SK-N-SH (cell line): ENCODE measurements around the gene PCDHB11. TPM values are rescaled to one million over a fixed set of nuclear protein-coding genes. Genes with fewer than 3 reads are reported as not detected.
"Not testable (repeated sequence)": the region's sequence is repeated elsewhere in the genome, so short reads cannot be mapped to it uniquely, and the experiment has no call there.

Source experiments
- CTCF ChIA-PET: fragments of 300-600, 350-600 bp; formaldehyde crosslinking; extraction: SDS; loops from one replicate; lab custom pipeline; 2021; lab: Yijun Ruan, JAX
- POLR2A ChIA-PET: fragments of 350-600 bp; sonication (Branson Sonifier 250); formaldehyde crosslinking; extraction: SDS; loops from one replicate; lab custom pipeline; 2020; ENCODE audit warnings: antibody characterized with exemption, inconsistent platforms; lab: Yijun Ruan, JAX
- DNase-seq: peaks from one replicate; pipeline ENCODE4 v3.0.0; 2012
- H2AFZ ChIP-seq: fragments of 200-600 bp; sonication (generic); 2 replicates; pipeline ENCODE4 v1.8.1; 2016; ENCODE audit warnings: antibody characterized with exemption, mild to moderate bottlenecking, low read depth
- H3F3A ChIP-seq: fragments of 200-600 bp; sonication (generic); replicated peaks from 2 replicates; pipeline ENCODE3; 2016; ENCODE audit warnings: antibody characterized with exemption, mild to moderate bottlenecking; ENCODE audit not compliant: insufficient read depth
- H3K27ac ChIP-seq, 2 experiments: fragments of 200-500 bp in 1 of 2; fragments of 200-600 bp in 1 of 2; sonication (Bioruptor generic) in 1 of 2; sonication (generic), shearing (Covaris generic) in 1 of 2; 2 replicates each; pipeline versions ENCODE4 v1.5.1 to v1.6.1; 2014 to 2016; ENCODE audit warnings: low read depth in 2 of 2, inconsistent platforms in 1 of 2, low read length in 1 of 2, mild to moderate bottlenecking in 1 of 2, mixed read lengths in 1 of 2
- H3K27me3 ChIP-seq: fragments of 200-600 bp; sonication (generic), shearing (Covaris generic); 2 replicates; pipeline ENCODE4 v1.6.1; 2016; ENCODE audit warnings: mixed run types; ENCODE audit not compliant: insufficient read depth
- H3K36me3 ChIP-seq, 2 experiments: fragments of 200-500 bp in 1 of 2; fragments of 200-600 bp in 1 of 2; sonication (Bioruptor generic) in 1 of 2; sonication (generic) in 1 of 2; replicated peaks in 1 of 2; 2 replicates each; pipeline versions ENCODE3 to v1.5.1; 2014 to 2016; ENCODE audit warnings: low read length in 1 of 2, mild to moderate bottlenecking in 1 of 2; ENCODE audit not compliant: insufficient read depth in 2 of 2, control insufficient read depth in 1 of 2
- H3K4me1 ChIP-seq, 2 experiments: fragments of 200-500 bp in 1 of 2; fragments of 200-600 bp in 1 of 2; sonication (Bioruptor generic) in 1 of 2; sonication (generic), shearing (Covaris generic) in 1 of 2; 2 replicates each; pipeline versions ENCODE4 v1.5.1 to v1.6.1; 2014 to 2016; ENCODE audit warnings: low read depth in 1 of 2, low read length in 1 of 2, mixed run types in 1 of 2; ENCODE audit not compliant: insufficient read depth in 2 of 2, control insufficient read depth in 1 of 2
- H3K4me2 ChIP-seq: fragments of 200-600 bp; sonication (generic), shearing (Covaris generic); 2 replicates; pipeline ENCODE4 v1.6.1; 2017; ENCODE audit warnings: mixed run types
- H3K4me3 ChIP-seq, 2 experiments: fragments of 200-500 bp in 1 of 2; fragments of 200-600 bp in 1 of 2; sonication (Bioruptor generic) in 1 of 2; sonication (generic), shearing (Covaris generic) in 1 of 2; 2 replicates each; pipeline versions ENCODE4 v1.5.1 to v1.8.1; 2014 to 2016; ENCODE audit warnings: low read depth in 2 of 2, inconsistent platforms in 1 of 2, low read length in 1 of 2, mild to moderate bottlenecking in 1 of 2, mixed read lengths in 1 of 2, moderate library complexity in 1 of 2
- H3K79me2 ChIP-seq: fragments of 200-600 bp; sonication (generic); 2 replicates; pipeline ENCODE4 v1.8.1; 2017; ENCODE audit warnings: mild to moderate bottlenecking; ENCODE audit not compliant: insufficient read depth
- H3K9ac ChIP-seq: fragments of 200-600 bp; sonication (generic); 2 replicates; pipeline ENCODE4 v1.6.1; 2017; ENCODE audit warnings: mixed run types
- H3K9me2 ChIP-seq: fragments of 200-600 bp; sonication (generic); 2 replicates; pipeline ENCODE4 v1.6.1; 2017; ENCODE audit warnings: mixed run types
- H3K9me3 ChIP-seq: fragments of 200-600 bp; sonication (generic); 2 replicates; pipeline ENCODE4 v1.6.1; 2017; ENCODE audit warnings: mixed run types, mild to moderate bottlenecking, moderate library complexity
- H4K20me1 ChIP-seq: fragments of 200-600 bp; sonication (generic); 2 replicates; pipeline ENCODE4 v1.6.1; 2017; ENCODE audit warnings: mild to moderate bottlenecking, mixed run types; ENCODE audit not compliant: insufficient read depth
- EZH2phosphoT487 ChIP-seq: fragments of 200-600 bp; sonication (generic); IDR thresholded peaks from 2 replicates; pipeline ENCODE4 v1.6.1; 2017; ENCODE audit warnings: low read depth, mixed run types, mild to moderate bottlenecking, antibody characterized with exemption, moderate library complexity, borderline replicate concordance
- FOXM1 ChIP-seq: IDR thresholded peaks from 2 replicates; pipeline ENCODE4 v1.4.0; 2012; ENCODE audit warnings: low read depth, mild to moderate bottlenecking
- IRF3 ChIP-seq: fragments of 150-350 bp; IDR thresholded peaks from 2 replicates; pipeline ENCODE4 v1.6.1; 2016; ENCODE audit warnings: mild to moderate bottlenecking, low read depth, low read length
- MAX ChIP-seq: IDR thresholded peaks from 2 replicates; pipeline ENCODE4 v1.4.0; 2012; ENCODE audit warnings: low read depth
- NFIC ChIP-seq: IDR thresholded peaks from 2 replicates; pipeline ENCODE4 v1.4.0; 2012; ENCODE audit warnings: borderline replicate concordance
- RAD21 ChIP-seq: IDR thresholded peaks from 2 replicates; pipeline ENCODE4 v1.6.1; 2012; ENCODE audit warnings: mild to moderate bottlenecking, low read length
- SMC3 ChIP-seq: IDR thresholded peaks from 2 replicates; pipeline ENCODE4 v1.6.1; 2012; ENCODE audit warnings: low read depth, low read length, improper control_type of control experiment
- WGBS: methylation state at CpG from one replicate; pipeline ENCODE4 v1.1.6; 2017; ENCODE audit warnings: low lambda C conversion rate; 5-methylcytosine and 5-hydroxymethylcytosine counted together
- polyA plus RNA-seq, 3 experiments: library from polyadenylated mRNA; depleted of rRNA; stranded (reverse); fragments of >200 nt; gene quantifications; 2 replicates each; pipeline ENCODE4 v1.2.3, GENCODE V29; 2012
- TF ChIP-seq, protein P1 (sequence below): fragments of 200-600 bp; sonication (generic); IDR thresholded peaks from 2 replicates; pipeline ENCODE4 v1.6.1; 2017; ENCODE audit warnings: antibody characterized with exemption, mild to moderate bottlenecking, moderate library complexity

PCDHB11 gene
- polyA plus RNA-seq, 1 of the 3 experiments (the other 2 are of a cell fraction): 0.61 TPM

GRCh38 chr5:141201646-141202045 is 2.2 kb downstream of the PCDHB11 start:
- H3K4me3 ChIP-seq, H3K27me3 ChIP-seq, H3K4me2 ChIP-seq, H2AFZ ChIP-seq, H4K20me1 ChIP-seq, POLR2A ChIA-PET, H3F3A ChIP-seq, H3K4me1 ChIP-seq, H3K79me2 ChIP-seq, H3K9ac ChIP-seq, H3K9me2 ChIP-seq, H3K9me3 ChIP-seq, H3K36me3 ChIP-seq, DNase-seq, H3K27ac ChIP-seq: not testable (repeated sequence)
- CTCF ChIA-PET: interaction anchor here (0.7 to 1.6 kb wide), 2 partner anchors 101 to 363 kb away, joined by 3 to 5 read pairs; partner anchors contain the start of gene PCDHB3
- 79% methylated on average over 22 of the region's 35 CpGs for WGBS

- Histone ChIP-seq H3K4me3 (peak within 1 kb of the TSS; percentile 44 to 46), H3K9me3 (no peaks in the 10 kb centered on the region; the same call in 1 of the 2 replicates), H3K9me2 (no peaks in the 10 kb centered on the region), H3K36me3 (no peaks in the 10 kb centered on the region), H3F3A (no peaks in the 10 kb centered on the region), H3K27ac (no peak within 1 kb of the TSS; a peak in 1 of 4 replicates), H3K9ac (no peak within 1 kb of the TSS), H2AFZ (no peak within 1 kb of the TSS), H3K79me2 (no peaks in the 10 kb centered on the region), H3K27me3 (no peaks in the 10 kb centered on the region), H3K4me2 (peak within 1 kb of the TSS; percentile 48; the same call in 1 of the 2 replicates), H3K4me1 (no peaks in the 10 kb centered on the region), H4K20me1 (no peaks in the 10 kb centered on the region)
- CTCF ChIA-PET: interaction anchor here (0.6 to 2.7 kb wide), 17 partner anchors 8 to 367 kb away, joined by 3 to 13 read pairs (median 4); partner anchors contain the start of genes PCDHB11, PCDHB14, PCDHB6 and PCDHB8
- WGBS: 16% methylated on average over 11 of the region's 11 CpGs
- peak; percentile 50 for DNase-seq
- TF ChIP-seq, protein P1, sequence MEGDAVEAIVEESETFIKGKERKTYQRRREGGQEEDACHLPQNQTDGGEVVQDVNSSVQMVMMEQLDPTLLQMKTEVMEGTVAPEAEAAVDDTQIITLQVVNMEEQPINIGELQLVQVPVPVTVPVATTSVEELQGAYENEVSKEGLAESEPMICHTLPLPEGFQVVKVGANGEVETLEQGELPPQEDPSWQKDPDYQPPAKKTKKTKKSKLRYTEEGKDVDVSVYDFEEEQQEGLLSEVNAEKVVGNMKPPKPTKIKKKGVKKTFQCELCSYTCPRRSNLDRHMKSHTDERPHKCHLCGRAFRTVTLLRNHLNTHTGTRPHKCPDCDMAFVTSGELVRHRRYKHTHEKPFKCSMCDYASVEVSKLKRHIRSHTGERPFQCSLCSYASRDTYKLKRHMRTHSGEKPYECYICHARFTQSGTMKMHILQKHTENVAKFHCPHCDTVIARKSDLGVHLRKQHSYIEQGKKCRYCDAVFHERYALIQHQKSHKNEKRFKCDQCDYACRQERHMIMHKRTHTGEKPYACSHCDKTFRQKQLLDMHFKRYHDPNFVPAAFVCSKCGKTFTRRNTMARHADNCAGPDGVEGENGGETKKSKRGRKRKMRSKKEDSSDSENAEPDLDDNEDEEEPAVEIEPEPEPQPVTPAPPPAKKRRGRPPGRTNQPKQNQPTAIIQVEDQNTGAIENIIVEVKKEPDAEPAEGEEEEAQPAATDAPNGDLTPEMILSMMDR: peak; percentile 56
- TF ChIP-seq IRF3: no peak
- TF ChIP-seq FOXM1: no peak
- TF ChIP-seq SMC3: peak; percentile 24; the same call in 1 of the 2 replicates
- TF ChIP-seq RAD21: peak; percentile 55
- no peak for TF ChIP-seq MAX
- TF ChIP-seq NFIC: no peak
- no peak for TF ChIP-seq EZH2phosphoT487
- POLR2A ChIA-PET: no interaction called here
Measured at GRCh38 chr5:141208478-141208877, 9.1 kb downstream of the PCDHB11 start, which contains the start of gene PCDHB12. Gene PCDHB12 (plus strand): TSS chr5:141208719. CDS start chr5:141208908, 189 bp downstream.

DNA sequence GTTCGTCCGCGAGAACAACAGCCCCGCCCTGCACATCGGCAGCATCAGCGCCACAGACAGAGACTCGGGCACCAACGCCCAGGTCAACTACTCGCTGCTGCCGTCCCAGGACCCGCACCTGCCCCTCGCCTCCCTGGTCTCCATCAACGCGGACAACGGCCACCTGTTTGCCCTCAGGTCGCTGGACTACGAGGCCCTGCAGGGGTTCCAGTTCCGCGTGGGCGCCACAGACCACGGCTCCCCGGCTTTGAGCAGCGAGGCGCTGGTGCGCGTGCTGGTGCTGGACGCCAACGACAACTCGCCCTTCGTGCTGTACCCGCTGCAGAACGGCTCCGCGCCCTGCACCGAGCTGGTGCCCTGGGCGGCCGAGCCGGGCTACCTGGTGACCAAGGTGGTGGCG is 10.9 kb downstream of the PCDHB11 start:
- H2AFZ ChIP-seq, H3K27me3 ChIP-seq, H3K4me2 ChIP-seq, H3K27ac ChIP-seq, H3K4me3 ChIP-seq, H3K36me3 ChIP-seq, H4K20me1 ChIP-seq, H3F3A ChIP-seq, H3K4me1 ChIP-seq, DNase-seq, H3K79me2 ChIP-seq, H3K9me2 ChIP-seq, H3K9me3 ChIP-seq, CTCF ChIA-PET, H3K9ac ChIP-seq, POLR2A ChIA-PET: not testable (repeated sequence)
- 87% methylated on average over 26 of the region's 39 CpGs for WGBS

DNA sequence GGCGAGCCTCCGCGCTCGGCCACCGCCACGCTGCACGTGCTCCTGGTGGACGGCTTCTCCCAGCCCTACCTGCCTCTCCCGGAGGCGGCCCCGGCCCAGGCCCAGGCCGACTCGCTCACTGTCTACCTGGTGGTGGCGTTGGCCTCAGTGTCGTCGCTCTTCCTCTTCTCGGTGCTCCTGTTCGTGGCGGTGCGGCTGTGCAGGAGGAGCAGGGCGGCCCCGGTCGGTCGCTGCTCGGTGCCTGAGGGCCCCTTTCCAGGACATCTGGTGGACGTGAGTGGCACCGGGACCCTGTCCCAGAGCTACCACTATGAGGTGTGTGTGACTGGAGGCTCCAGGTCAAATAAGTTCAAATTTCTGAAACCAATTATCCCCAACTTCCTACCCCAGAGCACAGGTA is 11.4 kb downstream of the PCDHB11 start:
- H3K79me2 ChIP-seq, H3K27me3 ChIP-seq, H3K27ac ChIP-seq, H3K36me3 ChIP-seq, H3K4me1 ChIP-seq, H3K9ac ChIP-seq, POLR2A ChIA-PET, H4K20me1 ChIP-seq, H3F3A ChIP-seq, H3K4me2 ChIP-seq, H3K4me3 ChIP-seq, H3K9me2 ChIP-seq, CTCF ChIA-PET, H2AFZ ChIP-seq, DNase-seq, H3K9me3 ChIP-seq: not testable (repeated sequence)
- 81% methylated on average over 13 of the region's 27 CpGs for WGBS
